HEK293 (cell line): ENCODE measurements around the gene GPLD1.

ENCODE experiments used
- CTCF ChIA-PET: fragments of 350-600 bp; formaldehyde crosslinking; extraction: SDS; loops from one replicate; lab custom pipeline; 2021; ENCODE audit warnings: antibody characterized with exemption; lab: Yijun Ruan, JAX
- POLR2A ChIA-PET: fragments of 300-600 bp; formaldehyde crosslinking; extraction: SDS; loops from one replicate; lab custom pipeline; 2020; ENCODE audit warnings: antibody characterized with exemption, inconsistent platforms; lab: Yijun Ruan, JAX
- H3K27ac ChIP-seq: fragments of 200-500 bp; sonication (Bioruptor generic); 2 replicates; pipeline ENCODE4 v1.5.1; 2014; ENCODE audit warnings: low read depth, low read length, control low read depth, inconsistent platforms; ENCODE audit errors: extremely low read depth
- H3K36me3 ChIP-seq, 2 experiments: fragments of 200-500 bp in 1 of 2; sonication (Bioruptor generic) in 1 of 2; 1 replicate in 1 of 2; 2 replicates in 1 of 2; pipeline ENCODE4 v1.5.1; 2014 to 2017; ENCODE audit warnings: inconsistent platforms in 2 of 2, low read length in 2 of 2; ENCODE audit not compliant: control insufficient read depth in 2 of 2, insufficient read depth in 1 of 2
- H3K4me1 ChIP-seq: fragments of 200-500 bp; sonication (Bioruptor generic); 2 replicates; pipeline ENCODE4 v1.5.1; 2014; ENCODE audit warnings: mild to moderate bottlenecking, low read length, inconsistent platforms; ENCODE audit not compliant: control insufficient read depth, insufficient read depth
- H3K4me3 ChIP-seq: 2 replicates; pipeline ENCODE4 v1.5.1; 2011; ENCODE audit warnings: low read depth, mild to moderate bottlenecking, control low read depth, low read length, moderate library complexity
- H3K9me3 ChIP-seq: fragments of 200-500 bp; sonication (Bioruptor generic); 2 replicates; pipeline ENCODE4 v1.5.1; 2014; ENCODE audit warnings: low read depth, low read length, inconsistent platforms; ENCODE audit not compliant: control insufficient read depth, insufficient read depth
- ATF2 ChIP-seq: fragments of 450-650 bp; formaldehyde crosslinking; IDR thresholded peaks from 2 replicates; pipeline ENCODE4 v1.5.1; 2016; ENCODE audit warnings: missing biosample characterization, missing genetic modification characterization, low read depth
- BCL6B ChIP-seq: fragments of 450-650 bp; formaldehyde crosslinking; IDR thresholded peaks from 2 replicates; pipeline ENCODE4 v1.5.1; 2017; ENCODE audit warnings: missing biosample characterization, missing genetic modification characterization
- GFI1B ChIP-seq: fragments of 450-650 bp; formaldehyde crosslinking; IDR thresholded peaks from 2 replicates; pipeline ENCODE4 v1.5.1; 2016; ENCODE audit warnings: missing biosample characterization, missing genetic modification characterization
- GLI4 ChIP-seq: fragments of 450-650 bp; formaldehyde crosslinking; IDR thresholded peaks from 2 replicates; pipeline ENCODE4 v1.5.1; 2016; ENCODE audit warnings: missing biosample characterization, missing genetic modification characterization
- KLF16 ChIP-seq: fragments of 450-650 bp; formaldehyde crosslinking; IDR thresholded peaks from 2 replicates; pipeline ENCODE4 v1.5.1; 2017; ENCODE audit warnings: missing biosample characterization, missing genetic modification characterization
- REPIN1 ChIP-seq: fragments of 450-650 bp; formaldehyde crosslinking; IDR thresholded peaks from 2 replicates; pipeline ENCODE4 v1.5.1; 2017; ENCODE audit warnings: missing biosample characterization, missing genetic modification characterization, low read depth
- SP7 ChIP-seq: fragments of 450-650 bp; formaldehyde crosslinking; IDR thresholded peaks from 2 replicates; pipeline ENCODE4 v1.5.1; 2016; ENCODE audit warnings: missing biosample characterization, missing genetic modification characterization
- ZBTB26 ChIP-seq: fragments of 450-650 bp; formaldehyde crosslinking; optimal IDR thresholded peaks from 2 replicates; pipeline ENCODE3; 2016; ENCODE audit warnings: missing biosample characterization, mild to moderate bottlenecking, missing genetic modification characterization
- ZBTB6 ChIP-seq: fragments of 450-650 bp; formaldehyde crosslinking; IDR thresholded peaks from 2 replicates; pipeline ENCODE4 v1.5.1; 2017; ENCODE audit warnings: missing biosample characterization, missing genetic modification characterization
- ZNF132 ChIP-seq: fragments of 450-650 bp; formaldehyde crosslinking; IDR thresholded peaks from 2 replicates; pipeline ENCODE4 v1.5.1; 2017; ENCODE audit warnings: missing biosample characterization, missing genetic modification characterization, borderline replicate concordance
- ZNF138 ChIP-seq: fragments of 450-650 bp; formaldehyde crosslinking; IDR thresholded peaks from 2 replicates; pipeline ENCODE4 v1.5.1; 2016; ENCODE audit warnings: missing biosample characterization, missing genetic modification characterization, borderline replicate concordance
- ZNF16 ChIP-seq: fragments of 450-650 bp; formaldehyde crosslinking; IDR thresholded peaks from 2 replicates; pipeline ENCODE4 v1.5.1; 2016; ENCODE audit warnings: low read depth, missing biosample characterization, missing genetic modification characterization
- ZNF18 ChIP-seq: fragments of 450-650 bp; formaldehyde crosslinking; IDR thresholded peaks from 2 replicates; pipeline ENCODE4 v1.5.1; 2016; ENCODE audit warnings: missing biosample characterization, missing genetic modification characterization
- ZNF311 ChIP-seq: fragments of 450-650 bp; formaldehyde crosslinking; IDR thresholded peaks from 2 replicates; pipeline ENCODE4 v1.5.1; 2017; ENCODE audit warnings: missing biosample characterization, missing genetic modification characterization, borderline replicate concordance
- ZNF341 ChIP-seq: fragments of 450-650 bp; formaldehyde crosslinking; IDR thresholded peaks from 2 replicates; pipeline ENCODE4; 2016; ENCODE audit warnings: low read depth, missing biosample characterization, missing genetic modification characterization
- ZNF350 ChIP-seq: fragments of 450-650 bp; formaldehyde crosslinking; IDR thresholded peaks from 2 replicates; pipeline ENCODE4 v1.5.0; 2017; ENCODE audit warnings: missing biosample characterization, mild to moderate bottlenecking, missing genetic modification characterization
- ZNF449 ChIP-seq: fragments of 450-650 bp; formaldehyde crosslinking; IDR thresholded peaks from 2 replicates; pipeline ENCODE4 v1.5.1; 2017; ENCODE audit warnings: missing biosample characterization, mild to moderate bottlenecking, missing genetic modification characterization, moderate library complexity
- ZNF629 ChIP-seq: fragments of 450-650 bp; formaldehyde crosslinking; IDR thresholded peaks from 2 replicates; pipeline ENCODE4 v1.5.1; 2017; ENCODE audit warnings: missing biosample characterization, missing genetic modification characterization
- ZNF660 ChIP-seq: fragments of 450-650 bp; IDR thresholded peaks from 2 replicates; pipeline ENCODE4 v1.5.1; 2018; ENCODE audit warnings: missing biosample characterization, mild to moderate bottlenecking, missing genetic modification characterization
- ZNF768 ChIP-seq: fragments of 450-650 bp; formaldehyde crosslinking; IDR thresholded peaks from 2 replicates; pipeline ENCODE4 v1.5.1; 2018; ENCODE audit warnings: missing biosample characterization, mild to moderate bottlenecking, missing genetic modification characterization
- ZSCAN16 ChIP-seq: fragments of 450-650 bp; formaldehyde crosslinking; IDR thresholded peaks from 2 replicates; pipeline ENCODE4 v1.5.1; 2016; ENCODE audit warnings: missing biosample characterization, missing genetic modification characterization
- ZSCAN5A ChIP-seq: fragments of 450-650 bp; formaldehyde crosslinking; IDR thresholded peaks from 2 replicates; pipeline ENCODE4 v1.5.1; 2016; ENCODE audit warnings: missing biosample characterization, missing genetic modification characterization
- ZXDB ChIP-seq: fragments of 450-650 bp; formaldehyde crosslinking; IDR thresholded peaks from 2 replicates; pipeline ENCODE4 v1.5.1; 2016; ENCODE audit warnings: missing biosample characterization, missing genetic modification characterization

Gene GPLD1

GRCh38 chr6:24460966-24461365 is 28.4 kb downstream of the GPLD1 start (continued):
- no peak for TF ChIP-seq ZSCAN5A
- TF ChIP-seq ZNF341 (tag by site-specific recombination): no peak
- TF ChIP-seq ZXDB (tag by site-specific recombination): no peak
- TF ChIP-seq BCL6B (tag by site-specific recombination): no peak
- no peak for TF ChIP-seq REPIN1 (tag by site-specific recombination)
- no peak for TF ChIP-seq ZNF132 (tag by site-specific recombination)
- no peak for TF ChIP-seq SP7
- no peak for TF ChIP-seq KLF16 (tag by site-specific recombination)

- CTCF ChIA-PET: interaction anchor here (1.0 to 1.3 kb wide), 2 partner anchors 28 to 35 kb away, joined by 3 to 4 read pairs; no protein-coding TSS in a partner anchor
Observed at GRCh38 chr6:24458941-24459340, 30.4 kb downstream of the GPLD1 start.

GRCh38 chr6:24458134-24458533 is 31.2 kb downstream of the GPLD1 start:
- H3K4me1 ChIP-seq: no peaks in the 10 kb centered on the region
- ChIA-PET POLR2A (no interaction called here), CTCF (interaction anchor here (1.3 kb wide), 1 partner anchor 36 kb away, joined by 4 read pairs; no protein-coding TSS in a partner anchor)
- H3K27ac ChIP-seq: no peak overlapping the region
- no peaks in the 10 kb centered on the region for H3K36me3 ChIP-seq
- H3K4me3 ChIP-seq: no peak overlapping the region
- no peaks in the 10 kb centered on the region for H3K9me3 ChIP-seq
- no peak for TF ChIP-seq ZBTB26 (tag by site-specific recombination)
- no peak for TF ChIP-seq GLI4 (tag by site-specific recombination)
- no peak for TF ChIP-seq ZSCAN16
- no peak for TF ChIP-seq ZNF660 (tag by site-specific recombination)
- TF ChIP-seq ZNF768 (tag by site-specific recombination): no peak
- no peak for TF ChIP-seq ZBTB6 (tag by site-specific recombination)
- no peak for TF ChIP-seq ZNF18 (tag by site-specific recombination)
- TF ChIP-seq GFI1B (tag by site-specific recombination): no peak
- no peak for TF ChIP-seq ZNF629 (tag by site-specific recombination)

More at GRCh38 chr6:24458941-24459340, 30.4 kb downstream of the GPLD1 start:
- H3K4me3 ChIP-seq: no peak overlapping the region
- H3K9me3 ChIP-seq: no peaks in the 10 kb centered on the region
- H3K27ac ChIP-seq: no peak overlapping the region
- H3K36me3 ChIP-seq: no peaks in the 10 kb centered on the region
- no peak for TF ChIP-seq ZNF449 (tag by site-specific recombination)
- TF ChIP-seq ZNF138 (tag by site-specific recombination): no peak
- TF ChIP-seq ZNF350 (tag by site-specific recombination): no peak
- TF ChIP-seq ZNF311: no peak
- no peak for TF ChIP-seq ZNF16 (tag by site-specific recombination)
- TF ChIP-seq ATF2 (tag by site-specific recombination): no peak
- no peaks in the 10 kb centered on the region for H3K4me1 ChIP-seq
- POLR2A ChIA-PET: no interaction called here
